D721Med (cell line): ENCODE results near the gene NHEJ1.
A peak's percentile ranks its signal among the peaks of the same experiment; 100 is the strongest.

ENCODE experiments used
- DNase-seq: peaks from one replicate; pipeline ENCODE4 v3.0.0; 2011; ENCODE audit warnings: low spot score; ENCODE audit not compliant: insufficient read length
- FAIRE-seq: peaks from 2 replicates; lab custom pipeline; 2011; peaks lifted over from hg19 to GRCh38; lab: Jason Lieb, UNC
- CTCF ChIP-seq: IDR thresholded peaks from 2 replicates; pipeline ENCODE4 v1.5.1; 2012; ENCODE audit warnings: mild to moderate bottlenecking, control low read depth; ENCODE audit not compliant: insufficient read depth; ENCODE audit errors: missing control alignments

Gene NHEJ1

GRCh38 chr2:219042157-219042556 lies 118.5 kb downstream of the NHEJ1 start:
- DNase-seq (no peak), FAIRE-seq (no peak)
- no peak for TF ChIP-seq CTCF

GRCh38 chr2:219041252-219041651 lies 119.4 kb downstream of the NHEJ1 start, which contains the start of gene CFAP65:
CFAP65 (minus strand) TSS chr2:219041516; CDS start chr2:219039048, 2,468 bp downstream.
- no peak for TF ChIP-seq CTCF

GRCh38 chr2:219038600-219038999 lies 122.0 kb downstream of the NHEJ1 start:
- FAIRE-seq, result no peak
- DNase-seq, result no peak
- TF ChIP-seq CTCF, result no peak

More at GRCh38 chr2:219041252-219041651, 119.4 kb downstream of the NHEJ1 start, which contains the start of gene CFAP65:
- DNase-seq (peak; percentile 57), FAIRE-seq (no peak)

GRCh38 chr2:219037783-219038499 lies 122.7 kb downstream of the NHEJ1 start:
- no peak for TF ChIP-seq CTCF
- DNase-seq, result no peak
- FAIRE-seq, result no peak

GRCh38 chr2:219035942-219036341 lies 124.7 kb downstream of the NHEJ1 start:
- no peak for DNase-seq
- TF ChIP-seq CTCF, result no peak
- FAIRE-seq, result no peak

- no peak for FAIRE-seq
- no peak for TF ChIP-seq CTCF
- no peak for DNase-seq
Measured at GRCh38 chr2:219034823-219035222, 125.8 kb downstream of the NHEJ1 start.

GRCh38 chr2:219032051-219032745 lies 128.4 kb downstream of the NHEJ1 start:
- FAIRE-seq (no peak), DNase-seq (no peak)
- no peak for TF ChIP-seq CTCF
